Chondrocyte (in vitro differentiated cells): ENCODE data around the gene CPSF4. TPM values are rescaled to one million over a fixed set of nuclear protein-coding genes. Genes with fewer than 3 reads are reported as not detected.

Experiments used
- DNase-seq: peaks from one replicate; pipeline ENCODE4 v3.0.0; 2021; ENCODE audit warnings: mixed read lengths, low spot score
- H3K27ac Mint-ChIP-seq: one replicate; pipeline ENCODE4 v1.8.0; 2021; ENCODE audit warnings: mild to moderate bottlenecking, moderate library complexity, mixed read lengths; ENCODE audit not compliant: unreplicated experiment
- H3K27me3 Mint-ChIP-seq: 2 replicates; pipeline ENCODE4 v1.8.0; 2021; ENCODE audit warnings: low read depth, mixed read lengths
- H3K36me3 Mint-ChIP-seq: 2 replicates; pipeline ENCODE4 v1.8.0; 2021; ENCODE audit warnings: low read depth, mixed read lengths
- H3K4me1 Mint-ChIP-seq: 2 replicates; pipeline ENCODE4 v1.8.0; 2021; ENCODE audit warnings: low read depth, mild to moderate bottlenecking, mixed read lengths
- H3K4me3 Mint-ChIP-seq: one replicate; pipeline ENCODE4 v1.8.0; 2021; ENCODE audit warnings: mild to moderate bottlenecking, moderate library complexity, mixed read lengths; ENCODE audit not compliant: unreplicated experiment
- H3K9me3 Mint-ChIP-seq: 2 replicates; pipeline ENCODE4 v1.8.0; 2021; ENCODE audit warnings: low read depth, mixed read lengths
- total RNA-seq: library from RNA; stranded (reverse); gene quantifications from 3 replicates; pipeline ENCODE4 v1.2.1, GENCODE V29; 2021
- TF ChIP-seq, protein P1 (sequence below): fragments of 200-600 bp; sonication (generic); IDR thresholded peaks from 2 replicates; pipeline ENCODE4 v1.5.0; 2021; ENCODE audit warnings: antibody characterized with exemption, mild to moderate bottlenecking, moderate library complexity

Gene CPSF4
- total RNA-seq, 1 donor from 2014 or later: 36.6 TPM

DNA sequence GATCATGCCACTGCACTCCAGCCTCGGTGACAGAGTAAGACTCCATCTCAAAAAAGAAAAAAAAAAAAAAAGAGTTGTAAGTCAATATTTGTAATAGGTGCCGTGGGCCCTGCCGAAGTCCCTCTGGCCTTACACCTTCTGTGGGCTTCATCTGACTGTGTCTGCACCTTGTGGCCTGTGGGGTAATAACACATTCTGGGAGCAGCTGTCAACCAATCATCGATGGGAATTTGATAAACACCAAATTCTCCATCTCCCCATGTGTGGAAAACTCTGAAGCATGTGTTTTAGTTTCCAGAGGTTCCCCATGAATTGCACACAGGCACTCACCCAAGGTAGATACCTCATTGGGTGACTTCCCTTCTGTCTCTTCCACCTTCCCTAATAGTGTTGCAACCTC, 50.5 kb downstream of the CPSF4 start:
- peaks cover 11% of the 10 kb centered on the region for H3K9me3 Mint-ChIP-seq
- H3K4me3 Mint-ChIP-seq: no peak overlapping the region
- no peaks in the 10 kb centered on the region for H3K27me3 Mint-ChIP-seq
- peaks cover 29% of the 10 kb centered on the region for H3K36me3 Mint-ChIP-seq
- TF ChIP-seq, protein P1, sequence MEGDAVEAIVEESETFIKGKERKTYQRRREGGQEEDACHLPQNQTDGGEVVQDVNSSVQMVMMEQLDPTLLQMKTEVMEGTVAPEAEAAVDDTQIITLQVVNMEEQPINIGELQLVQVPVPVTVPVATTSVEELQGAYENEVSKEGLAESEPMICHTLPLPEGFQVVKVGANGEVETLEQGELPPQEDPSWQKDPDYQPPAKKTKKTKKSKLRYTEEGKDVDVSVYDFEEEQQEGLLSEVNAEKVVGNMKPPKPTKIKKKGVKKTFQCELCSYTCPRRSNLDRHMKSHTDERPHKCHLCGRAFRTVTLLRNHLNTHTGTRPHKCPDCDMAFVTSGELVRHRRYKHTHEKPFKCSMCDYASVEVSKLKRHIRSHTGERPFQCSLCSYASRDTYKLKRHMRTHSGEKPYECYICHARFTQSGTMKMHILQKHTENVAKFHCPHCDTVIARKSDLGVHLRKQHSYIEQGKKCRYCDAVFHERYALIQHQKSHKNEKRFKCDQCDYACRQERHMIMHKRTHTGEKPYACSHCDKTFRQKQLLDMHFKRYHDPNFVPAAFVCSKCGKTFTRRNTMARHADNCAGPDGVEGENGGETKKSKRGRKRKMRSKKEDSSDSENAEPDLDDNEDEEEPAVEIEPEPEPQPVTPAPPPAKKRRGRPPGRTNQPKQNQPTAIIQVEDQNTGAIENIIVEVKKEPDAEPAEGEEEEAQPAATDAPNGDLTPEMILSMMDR: no peak
- H3K27ac Mint-ChIP-seq: no peak overlapping the region
- no peaks in the 10 kb centered on the region for H3K4me1 Mint-ChIP-seq
- no peak for DNase-seq

DNA sequence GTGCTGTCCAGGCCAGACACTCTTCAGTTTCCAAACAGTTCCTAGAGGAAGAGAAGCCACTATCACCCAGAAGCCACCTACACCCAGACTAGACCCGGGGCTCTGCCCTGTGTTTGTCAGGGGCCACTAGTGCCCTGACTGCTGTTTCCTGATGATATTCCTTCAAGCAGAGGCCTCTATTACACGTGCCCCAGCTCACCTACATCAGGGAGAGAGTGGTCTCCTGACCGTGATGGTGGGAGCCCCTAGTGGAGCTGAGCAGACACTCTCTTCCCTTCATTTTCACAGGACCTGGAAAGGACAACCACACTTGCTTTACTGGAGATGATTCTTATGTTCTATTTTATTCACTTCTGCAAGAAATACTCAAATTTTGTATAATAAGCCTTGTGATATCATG, 52.1 kb downstream of the CPSF4 start:
- no peak for DNase-seq
- H3K9me3 Mint-ChIP-seq: peaks cover 13% of the 10 kb centered on the region
- H3K4me3 Mint-ChIP-seq: no peak overlapping the region
- H3K4me1 Mint-ChIP-seq: no peaks in the 10 kb centered on the region
- H3K36me3 Mint-ChIP-seq: peaks cover 27% of the 10 kb centered on the region
- TF ChIP-seq, protein P1: no peak
- no peaks in the 10 kb centered on the region for H3K27me3 Mint-ChIP-seq
- H3K27ac Mint-ChIP-seq: no peak overlapping the region

DNA sequence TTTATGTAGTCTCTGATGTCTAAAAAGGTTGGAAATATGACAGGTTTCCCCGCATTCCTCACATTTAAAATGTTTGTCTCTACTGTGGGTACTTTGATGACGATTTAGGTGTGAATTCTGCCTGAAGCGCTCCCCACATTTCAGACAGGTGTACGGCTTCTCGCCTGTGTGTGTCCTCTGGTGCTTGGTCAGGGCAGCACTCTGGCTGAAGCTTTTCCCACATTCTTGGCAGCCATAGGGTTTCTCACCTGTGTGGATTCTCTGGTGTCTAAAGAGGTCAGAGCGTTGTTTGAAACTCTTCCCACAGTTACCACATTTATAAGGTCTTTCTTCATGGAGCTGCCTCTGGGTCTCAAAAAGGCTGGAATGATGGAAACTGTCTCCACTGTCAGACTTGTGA, 55.1 kb downstream of the CPSF4 start:
- TF ChIP-seq, protein P1: no peak
- Mint-ChIP-seq H3K9me3 (peaks cover 13% of the 10 kb centered on the region), H3K36me3 (peaks cover 34% of the 10 kb centered on the region), H3K27ac (no peak overlapping the region), H3K4me1 (peaks cover 14% of the 10 kb centered on the region), H3K27me3 (no peaks in the 10 kb centered on the region), H3K4me3 (no peak overlapping the region)
- no peak for DNase-seq

DNA sequence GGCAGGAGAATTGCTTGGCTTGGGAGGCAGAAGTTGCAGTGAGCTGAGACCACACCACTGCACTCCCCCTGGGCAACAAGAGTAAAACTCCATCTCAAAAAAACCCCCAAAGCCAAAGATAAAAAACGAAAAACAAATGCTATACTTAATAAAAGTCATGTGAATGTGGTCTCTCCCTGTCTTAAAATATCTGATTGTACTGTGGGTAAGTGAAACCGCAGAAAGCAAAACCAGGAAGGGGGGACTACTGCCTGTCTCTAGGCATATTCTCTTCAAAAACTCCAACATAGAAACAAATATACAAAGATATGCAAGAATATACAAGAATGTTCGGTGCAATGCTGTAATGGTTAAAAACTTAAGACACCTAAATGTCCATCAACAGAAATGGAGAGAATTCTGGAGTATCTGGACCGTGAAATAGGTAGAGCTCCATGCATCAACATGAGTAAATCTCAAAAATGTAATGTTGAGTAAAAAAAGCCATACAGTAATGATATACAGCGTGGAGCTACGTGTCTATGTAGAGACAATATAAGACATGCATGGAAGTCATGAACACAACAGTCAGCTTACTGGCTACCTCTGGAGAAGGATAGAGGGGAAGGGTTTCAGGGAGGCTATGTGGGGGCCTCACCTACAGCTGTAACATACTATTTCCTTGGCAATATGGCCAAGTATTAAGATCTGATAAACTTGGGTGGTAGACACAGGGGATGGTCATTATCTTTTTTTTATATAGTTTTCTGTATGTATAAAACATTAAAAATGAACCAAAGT, 59.2 kb downstream of the CPSF4 start:
- peaks cover 11% of the 10 kb centered on the region for H3K9me3 Mint-ChIP-seq
- TF ChIP-seq, protein P1: no peak

DNA sequence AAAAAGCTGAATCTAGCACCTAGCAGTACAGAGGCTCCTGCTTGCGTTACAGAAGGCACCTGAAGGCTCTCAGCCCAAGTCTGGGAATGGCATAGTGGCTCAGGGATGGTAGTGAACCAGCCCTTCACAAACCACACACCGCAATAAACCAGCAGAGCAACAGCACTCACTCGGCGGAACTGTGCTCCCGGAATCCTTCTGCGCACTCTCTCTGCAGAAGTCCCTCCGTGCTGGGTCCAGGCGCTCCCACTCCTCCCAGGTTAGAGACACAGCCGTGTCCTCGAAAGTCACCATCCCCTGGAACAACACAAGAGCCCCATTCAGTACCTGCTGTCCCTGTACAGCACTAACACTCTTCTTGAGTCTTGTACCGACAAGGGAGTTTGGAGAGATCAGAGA, 59.8 kb downstream of the CPSF4 start:
- H3K27ac Mint-ChIP-seq: peak overlapping the region; percentile 67
- H3K9me3 Mint-ChIP-seq: peaks cover 9% of the 10 kb centered on the region
- peaks cover 28% of the 10 kb centered on the region for H3K4me1 Mint-ChIP-seq

More for the DNA sequence above, 59.2 kb downstream of the CPSF4 start:
- peaks cover 25% of the 10 kb centered on the region for H3K36me3 Mint-ChIP-seq
- peak overlapping the region; percentile 94 for H3K4me3 Mint-ChIP-seq
- H3K4me1 Mint-ChIP-seq: peaks cover 28% of the 10 kb centered on the region
- no peaks in the 10 kb centered on the region for H3K27me3 Mint-ChIP-seq
- peak overlapping the region; percentile 63 for H3K27ac Mint-ChIP-seq
- DNase-seq: no peak

More for the DNA sequence above, 59.8 kb downstream of the CPSF4 start:
- H3K27me3 Mint-ChIP-seq: no peaks in the 10 kb centered on the region
- DNase-seq: no peak
- peaks cover 19% of the 10 kb centered on the region for H3K36me3 Mint-ChIP-seq
- TF ChIP-seq, protein P1: no peak
- peak overlapping the region; percentile 94 for H3K4me3 Mint-ChIP-seq
